GM23338 (cell line): ENCODE results near the gene PRMT3.

Experiments used
- NANOG ChIP-seq: IDR thresholded peaks from 2 replicates; pipeline ENCODE4 v1.6.1; 2016; ENCODE audit warnings: antibody characterized with exemption, borderline replicate concordance
- TF ChIP-seq, protein P1 (sequence below), 2 experiments: fragments of 200-600 bp in 1 of 2; sonication (generic) in 1 of 2; conservative IDR thresholded peaks; 2 replicates each; pipeline versions ENCODE4 v1.5.1 to v1.6.1; 2016 to 2017; ENCODE audit warnings: antibody characterized with exemption in 2 of 2, low read depth in 2 of 2, mild to moderate bottlenecking in 2 of 2, moderate library complexity in 1 of 2

DNA sequence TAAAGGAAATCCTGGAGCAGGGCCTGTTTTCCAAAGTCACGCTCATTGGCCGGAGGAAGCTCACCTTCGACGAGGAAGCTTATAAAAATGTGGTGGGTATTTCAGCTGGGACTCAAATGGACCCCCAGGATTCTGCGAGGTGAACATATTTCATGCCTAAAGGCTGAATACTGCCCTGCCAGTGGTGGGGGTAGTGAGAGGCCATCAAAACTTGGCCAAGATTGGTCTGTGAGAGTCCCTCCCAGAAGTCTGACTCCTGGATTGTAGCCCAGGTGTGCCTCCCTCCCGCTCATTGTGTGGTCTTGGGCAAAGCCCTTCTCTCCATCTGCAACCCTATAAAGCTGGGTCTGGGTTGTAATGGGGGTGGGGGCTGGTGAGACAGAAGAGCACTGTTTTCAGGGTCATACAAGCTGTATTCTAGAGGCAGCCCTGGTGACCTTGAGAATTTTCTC is 23.1 kb upstream of the PRMT3 start:
- TF ChIP-seq, protein P1, sequence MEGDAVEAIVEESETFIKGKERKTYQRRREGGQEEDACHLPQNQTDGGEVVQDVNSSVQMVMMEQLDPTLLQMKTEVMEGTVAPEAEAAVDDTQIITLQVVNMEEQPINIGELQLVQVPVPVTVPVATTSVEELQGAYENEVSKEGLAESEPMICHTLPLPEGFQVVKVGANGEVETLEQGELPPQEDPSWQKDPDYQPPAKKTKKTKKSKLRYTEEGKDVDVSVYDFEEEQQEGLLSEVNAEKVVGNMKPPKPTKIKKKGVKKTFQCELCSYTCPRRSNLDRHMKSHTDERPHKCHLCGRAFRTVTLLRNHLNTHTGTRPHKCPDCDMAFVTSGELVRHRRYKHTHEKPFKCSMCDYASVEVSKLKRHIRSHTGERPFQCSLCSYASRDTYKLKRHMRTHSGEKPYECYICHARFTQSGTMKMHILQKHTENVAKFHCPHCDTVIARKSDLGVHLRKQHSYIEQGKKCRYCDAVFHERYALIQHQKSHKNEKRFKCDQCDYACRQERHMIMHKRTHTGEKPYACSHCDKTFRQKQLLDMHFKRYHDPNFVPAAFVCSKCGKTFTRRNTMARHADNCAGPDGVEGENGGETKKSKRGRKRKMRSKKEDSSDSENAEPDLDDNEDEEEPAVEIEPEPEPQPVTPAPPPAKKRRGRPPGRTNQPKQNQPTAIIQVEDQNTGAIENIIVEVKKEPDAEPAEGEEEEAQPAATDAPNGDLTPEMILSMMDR (conservative IDR thresholded peaks at IDR 0.05; ENCODE audit: low read depth in 2 of 2), result no peak
- no peak for TF ChIP-seq NANOG
